ENCODE results near the gene MAP3K2.
"Not testable (repeated sequence)": the region's sequence is repeated elsewhere in the genome, so short reads cannot be mapped to it uniquely, and the experiment has no call there.

MAP3K2 gene

DNA sequence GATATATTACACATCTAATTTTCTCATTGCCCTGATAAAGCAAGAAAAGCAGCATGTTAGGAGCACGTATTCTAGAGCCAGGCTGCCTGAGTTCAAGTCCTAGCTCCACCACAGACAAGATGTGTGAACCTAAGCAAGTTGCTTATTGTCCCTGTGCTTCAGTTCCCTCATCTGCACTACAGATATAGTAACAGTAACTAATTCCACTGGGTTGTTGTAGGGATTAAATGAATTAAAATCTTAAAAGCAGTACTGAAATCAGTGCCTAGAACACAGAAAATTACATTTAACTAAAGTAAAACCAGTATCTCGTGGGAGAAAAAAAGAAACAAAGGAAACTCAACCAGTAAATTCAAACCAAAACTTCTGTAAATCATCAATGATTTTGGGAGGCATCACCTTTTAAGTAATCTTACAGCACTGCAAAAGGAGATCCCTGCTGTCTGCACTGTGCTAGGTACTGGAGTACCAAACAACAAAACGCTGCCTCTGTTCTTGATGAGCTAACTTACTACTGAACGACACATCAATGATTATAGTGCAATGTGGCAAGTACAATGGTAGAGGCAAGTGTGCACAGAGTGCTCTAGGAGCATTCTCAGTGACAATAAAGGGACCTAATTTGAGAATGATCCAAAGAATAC lies 7.9 kb downstream of the MAP3K2 start:
- DNase-seq: no peak

DNA sequence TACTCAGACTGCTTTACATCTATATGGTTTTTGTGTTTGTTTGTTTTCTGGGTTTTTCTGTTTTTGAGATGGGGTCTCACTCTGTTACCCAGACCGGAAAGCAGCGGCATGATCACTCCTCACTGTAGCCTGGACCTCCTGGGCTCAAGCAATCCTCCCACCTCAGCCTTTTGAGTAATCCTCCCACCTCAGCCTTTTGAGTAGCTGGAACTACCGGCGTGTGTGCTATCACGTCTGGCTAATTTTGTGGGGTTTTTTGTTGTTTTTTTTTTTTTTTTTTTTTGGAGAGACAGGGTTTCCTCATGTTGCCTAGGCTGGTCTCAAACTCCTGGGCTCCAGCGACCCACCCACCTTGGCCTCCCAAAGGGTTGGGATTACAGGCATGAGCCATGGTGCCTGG lies 9.1 kb downstream of the MAP3K2 start:
- no peak for DNase-seq

DNA sequence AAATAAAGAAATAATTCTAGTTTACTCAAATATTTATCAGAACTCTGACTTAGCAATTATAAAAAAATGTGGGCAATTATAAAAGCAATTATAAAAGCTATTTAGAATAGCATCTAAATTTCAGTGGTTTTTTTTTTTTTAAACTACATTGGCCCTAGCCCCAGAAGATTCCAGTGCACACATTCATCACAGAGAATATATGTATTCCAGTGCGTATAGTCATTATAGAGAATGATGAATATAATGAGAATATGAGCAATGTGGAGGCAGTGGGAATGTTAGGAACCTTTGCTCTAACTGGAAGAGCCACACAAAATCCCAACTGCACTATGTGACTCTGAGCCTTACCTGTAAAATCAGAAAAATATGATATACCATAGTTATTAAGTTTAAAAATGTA lies 10.5 kb downstream of the MAP3K2 start:
- DNase-seq: no peak

GRCh38 chr2:127376257-127376656 lies 11.5 kb downstream of the MAP3K2 start:
- DNase-seq: no peak

DNA sequence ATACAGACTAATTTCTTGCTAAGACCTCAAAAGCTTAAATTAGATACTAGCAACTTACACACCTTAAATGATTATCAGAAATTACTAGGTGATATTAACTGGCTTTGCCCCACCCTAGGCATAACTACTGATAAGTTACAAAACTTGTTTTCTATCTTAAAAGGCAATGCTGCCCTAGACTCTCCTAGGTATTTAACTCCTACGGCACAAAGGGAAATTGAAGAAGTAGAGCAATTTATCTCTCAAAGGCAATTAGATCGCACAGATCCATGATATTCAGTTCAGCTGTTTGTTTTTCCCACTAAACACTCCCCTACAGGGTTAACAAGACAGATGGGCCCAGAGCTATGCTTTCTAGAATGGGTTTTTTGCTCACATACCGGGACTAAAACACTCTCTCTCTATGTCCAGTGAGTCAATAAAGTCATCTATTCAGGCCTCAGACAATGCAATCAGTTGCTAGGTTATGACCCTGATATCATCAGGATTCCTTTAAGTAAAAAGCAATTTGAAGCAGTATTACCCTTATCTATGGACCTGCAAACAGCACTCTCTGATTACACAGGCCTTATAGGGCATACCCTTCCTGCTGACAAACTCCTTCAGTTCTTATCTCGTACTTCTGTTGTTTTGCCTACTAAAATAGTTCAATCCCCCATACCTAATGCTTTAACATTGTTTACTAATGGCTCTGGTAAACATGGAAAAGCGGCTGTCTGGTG lies 14.3 kb downstream of the MAP3K2 start:
- no peak for DNase-seq

- no peak for DNase-seq
These were observed 16.7 kb downstream of the MAP3K2 start for GRCh38 chr2:127371037-127371436.

GRCh38 chr2:127370010-127370409 lies 17.8 kb downstream of the MAP3K2 start:
- no peak for DNase-seq

DNA sequence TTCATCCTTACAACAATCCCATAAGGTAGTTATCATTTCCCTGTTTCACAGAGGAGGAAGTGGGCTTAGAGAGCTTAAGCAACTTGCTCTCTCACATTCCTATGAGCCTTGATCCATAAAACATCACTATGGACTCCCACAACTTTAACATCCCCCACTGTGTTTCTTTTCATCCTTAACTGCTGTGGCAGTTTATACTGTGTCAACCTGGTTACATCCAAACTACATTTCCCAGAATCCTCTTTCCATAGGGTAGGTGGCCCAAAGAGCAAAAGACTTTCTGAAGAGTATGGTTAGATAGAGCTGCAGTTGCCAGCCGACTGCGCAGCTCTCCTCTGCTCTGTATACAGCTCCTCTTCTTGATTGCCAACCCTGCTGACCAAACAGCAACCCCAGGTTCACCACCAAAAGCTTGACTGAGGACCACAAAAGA lies 22.5 kb downstream of the MAP3K2 start:
- DNase-seq: no peak

- no peak for DNase-seq
These were observed 24.8 kb downstream of the MAP3K2 start for GRCh38 chr2:127362971-127363370.

DNA sequence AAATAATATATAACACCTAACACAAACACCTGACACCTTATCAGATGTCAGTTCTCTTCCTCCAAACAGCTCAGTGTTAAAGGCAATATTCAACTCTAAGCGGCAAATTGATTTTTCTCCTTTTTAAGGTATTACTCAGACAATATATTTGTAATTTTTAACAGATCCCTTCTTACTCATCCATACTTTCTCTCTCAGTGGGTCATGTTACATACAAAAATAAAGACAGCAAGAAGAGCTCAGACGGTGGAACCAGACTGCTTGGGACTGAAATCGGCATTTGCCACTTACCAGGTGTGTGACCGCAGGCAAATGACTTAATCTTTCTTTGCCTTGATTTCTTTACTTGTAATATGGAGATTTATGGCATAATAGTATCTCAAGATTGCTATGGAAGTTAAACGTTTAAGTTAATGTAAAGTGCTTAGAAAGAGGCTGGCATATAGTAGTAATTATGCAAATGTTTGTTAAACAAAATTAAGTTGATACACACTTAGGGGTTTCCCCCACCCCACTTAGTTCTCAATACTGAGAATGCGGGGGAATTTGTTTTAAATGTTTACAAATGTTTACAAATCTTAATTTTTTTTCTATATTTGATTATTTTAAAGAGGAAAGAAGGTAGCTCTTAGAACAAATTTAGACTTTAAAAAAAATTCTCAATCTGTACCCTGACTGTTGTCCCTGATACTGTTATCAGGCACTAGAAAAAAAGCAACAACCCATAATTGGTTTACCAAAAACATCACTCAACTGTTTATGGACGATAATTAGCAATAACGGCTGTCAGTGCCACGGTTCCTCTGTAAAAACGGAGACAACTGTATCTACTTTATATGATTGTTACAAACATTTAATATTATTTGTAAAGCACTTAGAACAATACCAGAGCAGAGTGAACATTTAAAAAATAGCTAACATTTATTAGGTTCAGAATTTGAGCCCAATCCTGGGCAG lies 25.6 kb downstream of the MAP3K2 start:
- DNase-seq: no peak

DNA sequence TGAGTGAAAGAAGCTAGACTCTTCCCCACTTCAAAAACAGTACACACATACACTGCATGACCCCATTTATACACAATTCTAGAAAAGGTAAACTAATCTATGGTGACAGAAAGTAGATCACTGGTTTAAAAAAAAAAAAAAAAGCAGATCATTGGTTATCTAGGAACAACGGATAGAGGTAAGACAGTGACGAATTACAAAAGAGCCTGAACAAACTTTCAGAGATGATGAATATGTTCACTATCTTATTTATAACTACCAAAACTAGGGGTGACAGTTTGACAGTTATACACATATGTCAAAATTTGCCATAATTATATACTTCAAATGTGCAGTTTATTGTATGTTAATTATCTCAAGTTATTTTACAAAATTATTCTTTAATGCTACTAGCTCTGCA lies 27.5 kb downstream of the MAP3K2 start:
- no peak for DNase-seq

- no peak for DNase-seq
These were observed 28.3 kb downstream of the MAP3K2 start for GRCh38 chr2:127359520-127359919.

GRCh38 chr2:127358971-127359370 lies 28.8 kb downstream of the MAP3K2 start:
- DNase-seq: no peak

DNA sequence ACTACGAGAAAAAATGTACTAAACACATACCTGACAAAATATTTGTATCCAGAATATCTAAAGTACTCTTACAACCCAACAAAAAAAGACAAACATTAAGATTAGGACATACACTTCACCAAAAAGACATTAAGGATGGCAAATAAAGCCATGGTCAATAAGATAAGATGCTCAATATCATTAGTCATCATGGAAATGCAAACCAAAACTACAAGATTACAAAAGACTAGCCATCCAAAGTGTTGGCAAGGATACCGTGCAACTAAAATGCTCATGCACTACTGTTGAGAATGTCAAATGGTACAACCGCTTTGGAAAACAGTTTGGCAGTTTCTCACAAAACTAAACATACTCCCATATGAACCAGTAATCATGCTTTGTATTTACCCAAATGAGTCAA lies 29.7 kb downstream of the MAP3K2 start:
- DNase-seq: peak; percentile 14

DNA sequence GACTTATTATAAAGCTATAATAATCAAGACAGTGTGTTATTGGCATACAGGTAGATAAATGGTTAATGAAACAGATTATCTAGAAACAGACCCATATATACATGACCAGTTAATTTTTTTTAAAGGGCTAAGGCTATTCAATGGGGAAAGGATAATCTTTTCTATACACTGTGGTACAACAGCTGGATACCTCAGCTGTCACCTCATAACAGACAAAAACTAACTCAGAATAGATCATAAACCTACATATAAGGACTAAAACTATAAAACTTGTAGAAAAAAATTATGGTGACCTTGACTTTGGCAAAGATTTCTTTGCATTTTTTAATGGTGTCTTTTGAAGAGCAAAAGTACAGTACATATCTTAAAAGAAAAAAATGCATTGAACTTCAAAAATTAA lies 30.2 kb downstream of the MAP3K2 start:
- no peak for DNase-seq

DNA sequence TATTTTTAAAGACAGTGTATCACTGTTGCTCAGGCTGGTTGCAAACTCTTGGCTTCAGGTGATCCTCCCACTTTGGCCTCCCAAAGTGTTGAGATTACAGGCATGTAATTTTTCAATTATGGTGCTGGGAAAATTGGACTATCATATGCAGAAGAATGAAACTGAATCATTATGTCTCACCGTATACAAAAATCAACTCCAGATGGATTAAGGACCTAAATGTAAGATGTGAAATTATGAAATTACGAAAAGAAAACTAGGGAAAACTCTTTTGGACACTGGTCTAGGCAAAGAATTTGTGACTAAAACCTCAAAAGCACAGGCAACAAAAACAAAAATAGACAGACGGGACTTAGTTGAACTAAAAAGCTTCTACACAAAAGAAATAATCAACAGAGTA lies 31.2 kb downstream of the MAP3K2 start:
- no peak for DNase-seq

GRCh38 chr2:127355407-127356008 lies 32.3 kb downstream of the MAP3K2 start:
- peak; percentile 59 for DNase-seq

- DNase-seq: not testable (repeated sequence)
These were observed 33.7 kb downstream of the MAP3K2 start for GRCh38 chr2:127353873-127354676.

DNA sequence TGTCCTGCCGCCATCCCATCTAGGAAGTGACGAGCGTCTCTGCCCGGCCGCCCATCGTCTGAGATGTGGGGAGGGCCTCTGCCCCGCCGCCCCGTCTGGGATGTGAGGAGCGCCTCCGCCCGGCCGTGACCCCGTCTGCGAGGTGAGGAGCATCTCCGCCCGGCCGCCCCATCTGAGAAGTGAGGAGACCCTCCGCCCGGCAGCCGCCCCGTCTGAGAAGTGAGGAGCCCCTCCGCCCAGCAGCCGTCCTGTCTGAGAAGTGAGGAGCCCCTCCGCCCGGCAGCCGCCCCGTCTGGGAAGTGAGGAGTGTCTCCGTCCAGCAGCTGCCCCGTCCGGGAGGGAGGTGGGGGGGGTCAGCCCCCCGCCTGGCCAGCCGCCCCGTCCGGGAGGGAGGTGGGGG lies 34.6 kb downstream of the MAP3K2 start:
- DNase-seq: not testable (repeated sequence)

DNA sequence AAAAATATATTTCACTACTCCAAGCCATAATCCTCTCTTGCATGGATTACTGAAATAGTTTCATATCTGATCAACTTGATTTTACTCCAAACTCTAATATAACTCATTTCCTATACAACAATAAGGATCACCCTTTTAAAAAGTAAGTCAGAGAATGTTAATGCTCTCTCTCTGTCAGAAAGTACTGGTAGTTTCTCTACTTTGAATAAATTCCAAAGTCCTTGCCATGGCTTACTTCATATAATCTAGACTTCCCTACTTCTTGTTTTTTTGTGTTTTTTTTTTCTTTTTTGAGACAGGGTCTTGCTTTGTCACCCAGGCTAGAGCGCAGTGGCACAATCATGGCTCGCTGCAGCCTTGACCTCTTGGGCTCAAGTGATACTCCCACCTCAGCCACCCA lies 36.2 kb downstream of the MAP3K2 start:
- no peak for DNase-seq

- no peak for DNase-seq
These were observed 39.3 kb downstream of the MAP3K2 start for GRCh38 chr2:127348426-127349000.
